Left ventricle myocardium inferior (tissue), 1 donor: ENCODE data around the gene EDN3. TPM values are rescaled to one million over a fixed set of nuclear protein-coding genes. Genes with fewer than 3 reads are reported as not detected.

ENCODE experiments used
- DNase-seq: peaks from one replicate; pipeline ENCODE4 v3.0.0-alpha.2; 2020
- H3K27ac ChIP-seq: fragments of 200-600 bp; replicated peaks from 2 replicates; pipeline ENCODE4 v1.8.0; 2021
- H3K27me3 ChIP-seq: fragments of 200-600 bp; 2 replicates; pipeline ENCODE4 v1.8.0; 2021; ENCODE audit warnings: low read depth
- H3K36me3 ChIP-seq: fragments of 200-600 bp; 2 replicates; pipeline ENCODE4 v1.8.0; 2021
- H3K4me1 ChIP-seq: fragments of 200-600 bp; 2 replicates; pipeline ENCODE4 v1.8.0; 2021
- H3K4me3 ChIP-seq: fragments of 200-600 bp; 2 replicates; pipeline ENCODE4 v1.8.0; 2021; ENCODE audit warnings: mild to moderate bottlenecking, moderate library complexity
- H3K9me3 ChIP-seq: fragments of 200-600 bp; replicated peaks from 2 replicates; pipeline ENCODE4 v1.8.0; 2021
- CTCF ChIP-seq: fragments of 200-600 bp; IDR thresholded peaks from 2 replicates; pipeline ENCODE4 v1.8.0; 2021; ENCODE audit warnings: antibody characterized with exemption, mild to moderate bottlenecking, borderline replicate concordance
- intact Hi-C: fragments of 100-400 bp; cut with micrococcal nuclease; formaldehyde crosslinking; loops from one replicate; pipeline ENCODE4 v1.11.0; 2022
- total RNA-seq: library from RNA; stranded (reverse); fragmentation: NEBNext Ultra II Directional; extraction: Animal tissue kit (Norgen Biotek cat#: 25700); gene quantifications from one replicate; pipeline ENCODE4 v1.2.1, GENCODE V29; 2021
- donor health status: DM: no; HTN: yes; CAD: no; lungs with severe emphysema.

The EDN3 gene
- total RNA-seq, 1 donor from 2014 or later, result not detected

DNA sequence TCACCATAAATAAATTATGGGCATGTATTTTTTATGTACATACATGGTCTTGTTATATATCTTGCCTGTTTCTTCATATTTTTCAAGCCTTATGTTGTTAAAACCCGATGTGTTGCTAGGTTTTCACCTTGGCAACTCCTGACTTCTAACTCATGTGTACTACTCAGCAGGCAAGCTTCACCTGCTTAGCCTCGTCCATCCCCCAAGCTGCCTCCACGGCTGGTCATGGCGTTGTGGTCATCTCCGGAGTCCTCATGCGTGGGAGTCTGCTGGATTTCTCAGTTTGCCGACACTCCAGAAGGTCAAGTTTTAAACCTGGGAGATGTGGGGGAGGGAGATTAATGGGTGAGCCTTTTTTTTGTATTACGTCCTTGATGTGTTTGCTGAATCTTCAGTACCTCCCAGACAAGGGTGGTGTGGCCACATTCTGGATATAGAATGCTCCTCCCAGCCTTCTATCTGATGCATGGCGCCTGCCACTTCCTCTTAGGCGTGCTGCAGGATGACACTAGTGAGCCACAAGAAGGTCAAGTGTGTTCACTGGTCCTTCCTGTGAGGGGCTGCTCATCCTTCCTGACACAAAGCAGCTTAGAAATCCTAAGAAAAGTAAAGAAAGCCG is 26.6 kb upstream of the EDN3 start:
- H3K4me1 ChIP-seq, result no peaks in the 10 kb centered on the region
- H3K9me3 ChIP-seq, result no peaks in the 10 kb centered on the region
- DNase-seq, result no peak
- H3K4me3 ChIP-seq, result no peak overlapping the region
- no peaks in the 10 kb centered on the region for H3K36me3 ChIP-seq
- intact Hi-C loops, result no loop called here
- TF ChIP-seq CTCF, result no peak
- H3K27ac ChIP-seq, result no peak overlapping the region
- H3K27me3 ChIP-seq, result peaks cover 100% of the 10 kb centered on the region

GRCh38 chr20:59276938-59277337 is 23.5 kb upstream of the EDN3 start:
- no peaks in the 10 kb centered on the region for H3K36me3 ChIP-seq
- intact Hi-C loops, result no loop called here
- no peak for TF ChIP-seq CTCF
- no peak overlapping the region for H3K4me3 ChIP-seq
- H3K27me3 ChIP-seq, result peaks cover 90% of the 10 kb centered on the region
- no peaks in the 10 kb centered on the region for H3K4me1 ChIP-seq
- no peak for DNase-seq
- H3K9me3 ChIP-seq, result no peaks in the 10 kb centered on the region
- H3K27ac ChIP-seq, result no peak overlapping the region

DNA sequence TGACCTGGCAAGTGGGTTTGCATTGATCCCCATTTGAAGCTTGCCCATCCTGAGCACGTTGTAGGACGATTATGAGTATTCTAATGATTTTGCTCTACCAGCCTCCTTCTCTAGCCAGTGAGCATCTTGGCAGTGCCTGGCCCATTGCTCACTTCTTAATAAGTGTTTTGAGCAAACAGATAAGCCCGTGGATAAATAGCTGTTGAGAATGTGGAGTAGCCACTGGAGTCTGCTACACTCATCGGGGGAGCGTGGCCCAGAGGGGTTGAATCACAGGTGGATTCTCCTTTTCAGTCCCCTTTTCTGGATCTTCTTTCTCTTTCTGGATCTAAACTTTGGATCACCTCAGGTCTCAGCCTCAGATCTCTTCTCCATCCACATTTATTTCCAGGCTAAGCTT is 15.9 kb upstream of the EDN3 start:
- TF ChIP-seq CTCF, result no peak
- H3K9me3 ChIP-seq, result no peaks in the 10 kb centered on the region
- no peaks in the 10 kb centered on the region for H3K36me3 ChIP-seq
- intact Hi-C loops, result no loop called here
- H3K27me3 ChIP-seq, result peaks cover 57% of the 10 kb centered on the region
- no peak overlapping the region for H3K4me3 ChIP-seq
- DNase-seq, result no peak
- no peaks in the 10 kb centered on the region for H3K4me1 ChIP-seq
- no peak overlapping the region for H3K27ac ChIP-seq

GRCh38 chr20:59289994-59290393 is 10.4 kb upstream of the EDN3 start:
- Histone ChIP-seq H3K9me3 (no peaks in the 10 kb centered on the region), H3K36me3 (no peaks in the 10 kb centered on the region), H3K27ac (no peak overlapping the region), H3K27me3 (peaks cover 59% of the 10 kb centered on the region), H3K4me1 (no peaks in the 10 kb centered on the region), H3K4me3 (no peak overlapping the region)
- no peak for TF ChIP-seq CTCF
- DNase-seq, result no peak
- intact Hi-C loops, result no loop called here

DNA sequence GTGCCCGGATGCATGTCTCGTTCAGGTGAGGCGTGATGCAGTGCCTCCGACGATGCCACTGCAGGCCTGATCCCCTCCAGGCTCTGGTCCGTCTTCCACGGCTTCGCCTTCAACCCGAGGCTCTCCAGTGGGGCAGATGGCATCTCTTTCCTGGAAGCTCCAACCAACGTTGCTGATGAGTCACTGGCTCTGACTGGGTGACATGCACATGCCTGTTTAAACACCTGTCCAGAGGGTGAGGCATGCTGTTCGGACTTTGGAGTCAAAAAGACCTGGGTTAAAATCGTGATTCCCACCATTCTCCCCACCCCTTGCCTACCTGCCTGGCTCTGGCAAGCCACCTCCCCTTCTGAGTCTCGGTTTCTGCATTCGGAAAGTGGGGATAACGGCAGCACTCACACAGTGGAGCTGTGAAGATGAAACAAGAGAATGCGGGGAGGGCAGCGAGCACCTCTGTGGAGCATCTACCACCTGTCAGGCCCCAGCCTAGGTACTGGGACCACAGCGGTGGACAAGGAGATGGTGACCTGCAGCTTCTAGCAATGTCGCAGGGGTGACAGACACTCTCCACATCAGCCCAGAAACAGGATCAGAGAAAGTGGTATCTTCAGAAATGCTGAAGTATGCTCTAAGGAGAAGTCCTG is 8.5 kb upstream of the EDN3 start:
- Histone ChIP-seq H3K4me3 (no peak overlapping the region), H3K36me3 (no peaks in the 10 kb centered on the region), H3K4me1 (no peaks in the 10 kb centered on the region), H3K9me3 (no peaks in the 10 kb centered on the region), H3K27me3 (peaks cover 62% of the 10 kb centered on the region), H3K27ac (no peak overlapping the region)
- no peak for TF ChIP-seq CTCF
- no peak for DNase-seq
- intact Hi-C loops, result no loop called here
